ENCODE data around the gene PLEK. TPM values are rescaled to one million over a fixed set of nuclear protein-coding genes. Genes with fewer than 3 reads are reported as not detected.

PLEK gene
- total and polyA plus RNA-seq, 3 donors from 2014 or later = 1.7 to 9.2 (median 2.4) TPM

GRCh38 chr2:68428126-68428525 is 63.0 kb downstream of the PLEK start:
- H3K27ac ChIP-seq = no peak overlapping the region
- intact Hi-C loops (cut with DNase I; ENCODE audit: low total_unique reads) = no loop called here
- DNase-seq = no peak
- TF ChIP-seq POLR2A (IDR thresholded peaks at IDR 0.05) = no peak
- no peaks in the 10 kb centered on the region for H3K27me3 ChIP-seq
- 43 to 49% methylated on average over 4 of the region's 4 CpGs for WGBS, 2 donors
- H3K4me1 ChIP-seq = peaks cover 9% of the 10 kb centered on the region
- no peaks in the 10 kb centered on the region for H3K9me3 ChIP-seq
- H3K36me3 ChIP-seq (ENCODE audit: low read depth, missing control alignments) = no peaks in the 10 kb centered on the region
- H3K4me3 ChIP-seq = no peak overlapping the region

GRCh38 chr2:68428746-68429145 is 63.7 kb downstream of the PLEK start:
- H3K27ac ChIP-seq = no peak overlapping the region
- no peaks in the 10 kb centered on the region for H3K27me3 ChIP-seq
- TF ChIP-seq, protein P1, sequence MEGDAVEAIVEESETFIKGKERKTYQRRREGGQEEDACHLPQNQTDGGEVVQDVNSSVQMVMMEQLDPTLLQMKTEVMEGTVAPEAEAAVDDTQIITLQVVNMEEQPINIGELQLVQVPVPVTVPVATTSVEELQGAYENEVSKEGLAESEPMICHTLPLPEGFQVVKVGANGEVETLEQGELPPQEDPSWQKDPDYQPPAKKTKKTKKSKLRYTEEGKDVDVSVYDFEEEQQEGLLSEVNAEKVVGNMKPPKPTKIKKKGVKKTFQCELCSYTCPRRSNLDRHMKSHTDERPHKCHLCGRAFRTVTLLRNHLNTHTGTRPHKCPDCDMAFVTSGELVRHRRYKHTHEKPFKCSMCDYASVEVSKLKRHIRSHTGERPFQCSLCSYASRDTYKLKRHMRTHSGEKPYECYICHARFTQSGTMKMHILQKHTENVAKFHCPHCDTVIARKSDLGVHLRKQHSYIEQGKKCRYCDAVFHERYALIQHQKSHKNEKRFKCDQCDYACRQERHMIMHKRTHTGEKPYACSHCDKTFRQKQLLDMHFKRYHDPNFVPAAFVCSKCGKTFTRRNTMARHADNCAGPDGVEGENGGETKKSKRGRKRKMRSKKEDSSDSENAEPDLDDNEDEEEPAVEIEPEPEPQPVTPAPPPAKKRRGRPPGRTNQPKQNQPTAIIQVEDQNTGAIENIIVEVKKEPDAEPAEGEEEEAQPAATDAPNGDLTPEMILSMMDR (IDR thresholded peaks at IDR 0.05) = no peak
- TF ChIP-seq POLR2A (IDR thresholded peaks at IDR 0.05) = no peak
- H3K4me1 ChIP-seq = peaks cover 9% of the 10 kb centered on the region
- intact Hi-C loops (cut with DNase I; ENCODE audit: low total_unique reads) = no loop called here
- H3K9me3 ChIP-seq = no peaks in the 10 kb centered on the region
- no peaks in the 10 kb centered on the region for H3K36me3 ChIP-seq (ENCODE audit: low read depth, missing control alignments)
- H3K4me3 ChIP-seq = no peak overlapping the region
- DNase-seq = no peak
- WGBS, 2 donors = 31 to 70% methylated on average over 1 of the region's 1 CpG

GRCh38 chr2:68429311-68429826 is 64.3 kb downstream of the PLEK start:
- no peak overlapping the region for H3K27ac ChIP-seq
- no peak for TF ChIP-seq POLR2A (IDR thresholded peaks at IDR 0.05)
- TF ChIP-seq, protein P1 (IDR thresholded peaks at IDR 0.05) = no peak
- no peak for DNase-seq
- no peaks in the 10 kb centered on the region for H3K27me3 ChIP-seq
- intact Hi-C loops (cut with DNase I; ENCODE audit: low total_unique reads) = no loop called here
- H3K36me3 ChIP-seq (ENCODE audit: low read depth, missing control alignments) = no peaks in the 10 kb centered on the region
- 91 to 96% methylated on average over 7 of the region's 7 CpGs for WGBS, 2 donors
- no peaks in the 10 kb centered on the region for H3K9me3 ChIP-seq
- H3K4me1 ChIP-seq = peaks cover 9% of the 10 kb centered on the region
- H3K4me3 ChIP-seq = no peak overlapping the region

DNA sequence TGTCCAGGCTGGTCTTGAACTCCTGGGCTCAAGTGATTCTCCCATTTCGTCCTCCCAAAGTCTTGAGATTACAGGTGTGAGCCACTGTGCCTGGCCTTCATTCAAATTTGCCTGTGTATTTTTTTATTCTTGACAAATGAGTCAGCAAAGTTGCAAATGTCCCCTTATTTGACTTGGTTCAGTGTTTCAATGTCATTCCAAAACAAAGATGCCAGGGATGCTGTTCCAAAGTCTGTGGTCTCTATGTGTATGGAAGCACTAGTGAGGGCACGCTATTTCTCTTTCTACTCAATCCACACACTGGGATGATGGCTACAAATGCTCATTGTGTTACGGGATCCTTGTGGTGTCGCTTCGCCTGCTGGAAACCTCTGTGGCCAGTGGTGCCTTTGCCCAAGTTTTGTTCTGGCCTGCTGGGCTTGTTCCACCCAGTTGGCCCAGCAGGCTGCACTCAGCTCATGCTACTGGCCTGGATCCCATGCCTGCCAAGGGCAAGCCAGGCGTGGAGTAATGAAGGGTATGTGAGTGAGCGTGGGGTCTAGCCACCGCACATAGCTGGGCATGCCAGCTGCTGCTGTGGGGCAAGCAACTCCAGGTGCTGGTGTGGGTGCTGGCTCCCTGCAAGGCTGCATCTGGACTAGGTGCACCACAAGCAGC is 66.4 kb downstream of the PLEK start:
- DNase-seq = no peak
- no peaks in the 10 kb centered on the region for H3K27me3 ChIP-seq
- H3K36me3 ChIP-seq (ENCODE audit: low read depth, missing control alignments) = no peaks in the 10 kb centered on the region
- no peak for TF ChIP-seq POLR2A (IDR thresholded peaks at IDR 0.05)
- TF ChIP-seq, protein P1 (IDR thresholded peaks at IDR 0.05) = no peak
- H3K4me1 ChIP-seq = peaks cover 24% of the 10 kb centered on the region
- no peaks in the 10 kb centered on the region for H3K9me3 ChIP-seq
- no peak overlapping the region for H3K4me3 ChIP-seq
- 70 to 83% methylated on average over 5 to 8 of the region's 8 CpGs for WGBS, 2 donors
- H3K27ac ChIP-seq = no peak overlapping the region
- intact Hi-C loops (cut with DNase I; ENCODE audit: low total_unique reads) = loop anchor here (10.0 kb wide), 1 partner anchor 67 kb away; the partner anchor contains the start of gene PLEK

GRCh38 chr2:68432696-68433658 is 67.9 kb downstream of the PLEK start:
- no peak for TF ChIP-seq POLR2A (IDR thresholded peaks at IDR 0.05)
- TF ChIP-seq, protein P1 (IDR thresholded peaks at IDR 0.05) = no peak
- WGBS, 2 donors = 89 to 90% methylated on average over 3 to 14 of the region's 14 CpGs
- DNase-seq = no peak
- Histone ChIP-seq H3K4me3 (no peak overlapping the region), H3K4me1 (peaks cover 30% of the 10 kb centered on the region), H3K27me3 (no peaks in the 10 kb centered on the region), H3K27ac (no peak overlapping the region), H3K36me3 (ENCODE audit: low read depth, missing control alignments) (no peaks in the 10 kb centered on the region), H3K9me3 (no peaks in the 10 kb centered on the region)
- intact Hi-C loops (cut with DNase I; ENCODE audit: low total_unique reads) = loop anchor here (10.0 kb wide), 1 partner anchor 68 kb away; the partner anchor contains the start of gene PLEK
